Effector memory CD4-positive, alpha-beta T cell (primary cell): Measurements from ENCODE around the gene CACNA2D3.

Experiments used
- DNase-seq, 3 donors: peaks; one replicate each; pipeline ENCODE4 v3.0.0-alpha.2; 2020
- H3K27ac ChIP-seq: 2 replicates; pipeline ENCODE4 v1.7.0; 2013; ENCODE audit warnings: mild to moderate bottlenecking, low read length, moderate library complexity; ENCODE audit not compliant: insufficient read depth, poor library complexity, severe bottlenecking
- H3K27me3 ChIP-seq: replicated peaks from 2 replicates; pipeline ENCODE4 v1.7.0; 2013; ENCODE audit warnings: mild to moderate bottlenecking, low read length; ENCODE audit not compliant: insufficient read depth, control insufficient read depth, poor library complexity, severe bottlenecking
- H3K36me3 ChIP-seq: 2 replicates; pipeline ENCODE4 v1.7.0; 2013; ENCODE audit warnings: mild to moderate bottlenecking, low read length, moderate library complexity; ENCODE audit not compliant: control insufficient read depth, insufficient read depth
- H3K4me1 ChIP-seq: 2 replicates; pipeline ENCODE4 v1.7.0; 2013; ENCODE audit warnings: low read length, mild to moderate bottlenecking; ENCODE audit not compliant: control insufficient read depth, insufficient read depth, poor library complexity, severe bottlenecking
- H3K4me3 ChIP-seq: 2 replicates; pipeline ENCODE4 v1.7.0; 2013; ENCODE audit warnings: low read length, low read depth, mild to moderate bottlenecking; ENCODE audit not compliant: insufficient read depth, poor library complexity, severe bottlenecking
- H3K9me3 ChIP-seq: 2 replicates; pipeline ENCODE4 v1.7.0; 2013; ENCODE audit warnings: mild to moderate bottlenecking, low read length, moderate library complexity; ENCODE audit not compliant: control insufficient read depth

CACNA2D3 gene

DNA sequence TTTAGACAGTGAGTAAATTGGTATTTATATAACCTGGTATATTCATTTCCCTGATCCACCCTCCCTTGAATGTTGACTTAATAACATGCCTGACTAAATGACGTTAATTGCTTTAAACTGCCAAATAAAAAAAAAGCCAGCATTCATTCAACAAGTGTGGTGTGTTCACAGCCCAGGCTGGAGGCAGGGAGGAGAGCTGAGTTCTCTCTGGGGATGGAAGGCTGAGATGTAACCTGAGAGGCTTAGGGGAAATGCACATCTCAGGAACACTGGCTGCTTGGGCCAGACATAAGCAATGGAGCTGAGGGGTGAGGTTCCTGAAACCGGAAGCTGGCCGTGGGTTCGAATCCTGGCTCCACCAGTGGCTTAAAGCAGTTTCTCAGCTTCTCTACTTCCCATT, 17.3 kb downstream of the CACNA2D3 start:
- Histone ChIP-seq H3K9me3 (no peaks in the 10 kb centered on the region), H3K4me3 (no peak overlapping the region), H3K27ac (no peak overlapping the region), H3K4me1 (no peaks in the 10 kb centered on the region), H3K27me3 (no peaks in the 10 kb centered on the region), H3K36me3 (no peaks in the 10 kb centered on the region)
- DNase-seq = no peak

GRCh38 chr3:54144284-54144683, 21.9 kb downstream of the CACNA2D3 start:
- Histone ChIP-seq H3K9me3 (no peaks in the 10 kb centered on the region), H3K4me1 (no peaks in the 10 kb centered on the region), H3K27me3 (no peaks in the 10 kb centered on the region), H3K27ac (no peak overlapping the region), H3K4me3 (no peak overlapping the region), H3K36me3 (no peaks in the 10 kb centered on the region)
- DNase-seq = no peak

GRCh38 chr3:54146506-54147239, 24.3 kb downstream of the CACNA2D3 start:
- H3K9me3 ChIP-seq = no peaks in the 10 kb centered on the region
- H3K27ac ChIP-seq = no peak overlapping the region
- no peak for DNase-seq
- no peaks in the 10 kb centered on the region for H3K4me1 ChIP-seq
- H3K4me3 ChIP-seq = no peak overlapping the region
- H3K36me3 ChIP-seq = no peaks in the 10 kb centered on the region
- no peaks in the 10 kb centered on the region for H3K27me3 ChIP-seq

DNA sequence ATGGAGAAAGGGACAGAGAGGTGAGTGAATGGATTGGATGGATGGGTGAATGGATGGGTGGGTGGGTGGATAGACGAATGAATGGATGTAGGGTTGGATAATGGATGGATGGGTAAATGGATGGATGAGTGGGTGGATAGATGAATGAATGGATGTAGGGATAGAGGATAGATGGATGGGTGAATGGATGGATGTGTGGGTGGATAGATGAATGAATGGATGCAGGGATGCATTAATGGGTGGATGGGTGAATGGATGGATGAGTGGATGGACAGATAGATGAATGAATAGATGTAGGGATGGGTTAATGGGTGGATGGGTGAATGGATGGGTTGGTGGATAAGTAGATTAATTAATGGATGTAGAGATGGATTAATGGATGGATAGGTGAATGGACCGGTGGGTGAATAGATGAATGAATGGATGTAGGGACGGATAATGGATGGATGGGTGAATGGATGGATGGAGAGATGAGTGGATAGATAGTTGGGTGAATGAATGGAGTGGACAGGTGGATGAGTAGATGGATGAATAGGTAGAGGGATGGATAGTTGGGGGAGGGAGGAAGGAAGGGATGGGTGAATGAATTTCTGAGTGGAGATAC, 28.6 kb downstream of the CACNA2D3 start:
- no peaks in the 10 kb centered on the region for H3K36me3 ChIP-seq

GRCh38 chr3:54153477-54153876, 31.1 kb downstream of the CACNA2D3 start:
- no peak for DNase-seq
- H3K9me3 ChIP-seq = no peaks in the 10 kb centered on the region

More for the DNA sequence above, 28.6 kb downstream of the CACNA2D3 start:
- no peak for DNase-seq
- Histone ChIP-seq H3K4me3 (no peak overlapping the region), H3K27me3 (no peaks in the 10 kb centered on the region), H3K4me1 (no peaks in the 10 kb centered on the region), H3K9me3 (no peaks in the 10 kb centered on the region), H3K27ac (no peak overlapping the region)

GRCh38 chr3:54157860-54158259, 35.5 kb downstream of the CACNA2D3 start:
- Histone ChIP-seq H3K36me3 (no peaks in the 10 kb centered on the region), H3K9me3 (no peaks in the 10 kb centered on the region), H3K4me1 (no peaks in the 10 kb centered on the region), H3K27ac (no peak overlapping the region), H3K4me3 (no peak overlapping the region), H3K27me3 (no peaks in the 10 kb centered on the region)
- DNase-seq = no peak

More at GRCh38 chr3:54153477-54153876, 31.1 kb downstream of the CACNA2D3 start:
- Histone ChIP-seq H3K4me1 (no peaks in the 10 kb centered on the region), H3K27ac (no peak overlapping the region), H3K4me3 (no peak overlapping the region), H3K36me3 (no peaks in the 10 kb centered on the region), H3K27me3 (no peaks in the 10 kb centered on the region)

DNA sequence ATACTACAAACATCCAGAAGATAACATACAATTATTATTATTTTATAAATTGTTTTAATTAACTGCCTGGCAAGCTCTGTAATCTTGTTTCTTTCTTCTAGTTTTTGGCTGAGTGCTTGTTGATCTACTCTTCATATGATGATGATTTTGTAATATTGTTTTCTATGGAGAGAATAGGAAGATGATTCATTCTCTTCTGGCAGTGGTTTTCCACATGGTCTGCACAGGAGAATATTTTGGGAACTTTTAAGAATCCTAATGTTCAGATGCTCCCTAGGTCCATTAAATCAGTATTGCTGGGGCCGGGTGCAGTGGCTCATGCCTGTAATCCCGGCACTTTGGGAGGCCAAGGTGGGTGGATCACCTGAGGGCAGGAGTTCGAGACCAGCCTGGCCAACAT, 37.6 kb downstream of the CACNA2D3 start:
- Histone ChIP-seq H3K27ac (no peak overlapping the region), H3K9me3 (no peaks in the 10 kb centered on the region), H3K4me3 (no peak overlapping the region), H3K4me1 (no peaks in the 10 kb centered on the region), H3K27me3 (no peaks in the 10 kb centered on the region), H3K36me3 (no peaks in the 10 kb centered on the region)
- no peak for DNase-seq

- H3K4me1 ChIP-seq = no peaks in the 10 kb centered on the region
- no peak for DNase-seq
- no peak overlapping the region for H3K4me3 ChIP-seq
- H3K27me3 ChIP-seq = no peaks in the 10 kb centered on the region
- H3K27ac ChIP-seq = no peak overlapping the region
- H3K36me3 ChIP-seq = no peaks in the 10 kb centered on the region
- no peaks in the 10 kb centered on the region for H3K9me3 ChIP-seq
These were observed 41.1 kb downstream of the CACNA2D3 start for GRCh38 chr3:54163441-54163840.

- Histone ChIP-seq H3K36me3 (no peaks in the 10 kb centered on the region), H3K27me3 (no peaks in the 10 kb centered on the region), H3K4me3 (no peak overlapping the region), H3K27ac (no peak overlapping the region), H3K4me1 (no peaks in the 10 kb centered on the region), H3K9me3 (no peaks in the 10 kb centered on the region)
- DNase-seq = no peak
These were observed 42.0 kb downstream of the CACNA2D3 start for GRCh38 chr3:54164192-54164975.

DNA sequence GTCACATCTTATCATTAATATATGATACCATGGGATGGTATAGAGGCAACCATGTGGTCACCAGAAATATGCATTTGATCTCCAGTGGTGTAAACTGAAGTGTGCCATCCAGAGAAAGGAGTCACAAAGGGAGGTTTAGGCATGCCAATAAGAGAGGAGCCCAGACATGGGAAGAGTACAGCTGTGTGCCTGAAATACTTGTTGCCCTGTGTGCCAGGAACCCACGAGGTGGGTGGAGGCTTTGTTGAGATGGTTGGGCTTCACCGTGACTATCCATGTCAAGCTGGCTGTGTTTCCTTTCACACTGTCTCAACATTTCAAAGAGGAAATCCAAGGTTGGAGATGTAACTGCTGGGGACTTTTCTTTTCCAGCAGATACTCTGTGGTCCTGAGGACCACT, 43.5 kb downstream of the CACNA2D3 start:
- no peaks in the 10 kb centered on the region for H3K36me3 ChIP-seq
- H3K27ac ChIP-seq = no peak overlapping the region
- no peaks in the 10 kb centered on the region for H3K27me3 ChIP-seq
- no peaks in the 10 kb centered on the region for H3K4me1 ChIP-seq
- no peak overlapping the region for H3K4me3 ChIP-seq
- H3K9me3 ChIP-seq = no peaks in the 10 kb centered on the region
- DNase-seq = no peak
